ENCODE data around the gene SDC1.

DNA sequence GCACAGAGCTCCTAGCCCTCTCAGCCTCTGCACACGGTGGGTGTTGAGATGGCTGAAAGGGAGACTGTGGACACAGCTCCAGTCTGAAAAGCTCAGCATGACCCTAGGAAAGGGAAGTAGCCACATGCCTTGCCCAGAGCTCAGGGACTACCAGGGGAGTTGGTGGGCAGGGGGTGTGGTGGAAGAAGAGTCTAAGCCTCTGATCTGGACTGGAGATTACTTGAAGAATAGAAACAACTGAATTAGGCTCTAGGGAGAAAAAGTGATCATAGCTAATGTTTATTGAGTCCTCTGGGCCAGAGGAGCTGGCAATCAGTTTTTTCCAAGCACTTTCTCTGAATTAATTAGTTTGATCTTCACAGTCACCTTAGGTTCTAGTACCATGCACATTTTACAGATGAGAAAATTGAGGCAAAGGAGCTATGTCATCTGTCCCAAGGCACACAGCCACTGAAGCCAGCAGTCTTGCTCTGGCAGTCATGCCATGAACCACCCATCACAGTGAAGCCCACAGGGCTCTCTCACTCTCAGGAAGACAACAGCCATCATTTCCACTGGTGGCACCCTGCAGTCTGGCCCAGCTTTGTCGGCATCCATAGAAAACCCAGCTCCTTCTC lies 10.3 kb downstream of the SDC1 start:
- TF ChIP-seq, protein P1, sequence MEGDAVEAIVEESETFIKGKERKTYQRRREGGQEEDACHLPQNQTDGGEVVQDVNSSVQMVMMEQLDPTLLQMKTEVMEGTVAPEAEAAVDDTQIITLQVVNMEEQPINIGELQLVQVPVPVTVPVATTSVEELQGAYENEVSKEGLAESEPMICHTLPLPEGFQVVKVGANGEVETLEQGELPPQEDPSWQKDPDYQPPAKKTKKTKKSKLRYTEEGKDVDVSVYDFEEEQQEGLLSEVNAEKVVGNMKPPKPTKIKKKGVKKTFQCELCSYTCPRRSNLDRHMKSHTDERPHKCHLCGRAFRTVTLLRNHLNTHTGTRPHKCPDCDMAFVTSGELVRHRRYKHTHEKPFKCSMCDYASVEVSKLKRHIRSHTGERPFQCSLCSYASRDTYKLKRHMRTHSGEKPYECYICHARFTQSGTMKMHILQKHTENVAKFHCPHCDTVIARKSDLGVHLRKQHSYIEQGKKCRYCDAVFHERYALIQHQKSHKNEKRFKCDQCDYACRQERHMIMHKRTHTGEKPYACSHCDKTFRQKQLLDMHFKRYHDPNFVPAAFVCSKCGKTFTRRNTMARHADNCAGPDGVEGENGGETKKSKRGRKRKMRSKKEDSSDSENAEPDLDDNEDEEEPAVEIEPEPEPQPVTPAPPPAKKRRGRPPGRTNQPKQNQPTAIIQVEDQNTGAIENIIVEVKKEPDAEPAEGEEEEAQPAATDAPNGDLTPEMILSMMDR (conservative IDR thresholded peaks at IDR 0.05 in 1 of 2, IDR thresholded peaks at IDR 0.05 in 1 of 2; ENCODE audit: extremely low read depth in 1 of 2, insufficient read depth in 1 of 2, low read depth in 1 of 2, low read length in 2 of 2) = no peak
- TF ChIP-seq EZH2 (IDR thresholded peaks at IDR 0.05; ENCODE audit: borderline replicate concordance, low read length) = no peak

Measured in mammary epithelial cell (primary cell).